NCI-H2227 (cell line): ENCODE measurements around the gene SMPD4.
"Not testable (repeated sequence)": the region's sequence is repeated elsewhere in the genome, so short reads cannot be mapped to it uniquely, and the experiment has no call there.

Source experiments
- DNase-seq: peaks from one replicate; lab custom pipeline; 2025; ENCODE audit not compliant: unreplicated experiment; lab: John Stamatoyannopoulos, UW

SMPD4 gene

DNA sequence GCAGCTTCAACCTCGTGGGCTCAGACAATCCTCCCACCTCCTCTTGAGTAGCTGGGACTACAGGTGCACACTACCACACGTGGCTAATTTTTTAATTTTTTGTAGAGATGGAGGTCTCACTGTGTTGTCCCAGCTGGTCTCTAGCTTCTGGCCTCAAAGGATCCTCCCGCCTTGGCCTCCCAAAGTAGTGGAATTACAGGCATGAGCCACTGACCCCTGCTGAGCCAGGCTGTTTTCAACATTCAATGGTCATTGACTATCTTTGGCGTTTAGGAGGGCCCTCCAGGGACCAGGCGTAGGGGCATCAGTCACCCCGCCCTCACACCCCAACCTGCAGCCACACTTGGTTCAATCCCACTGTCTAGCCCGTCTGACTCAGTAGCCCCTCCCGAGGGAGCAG is 5.9 kb upstream of the SMPD4 start:
- DNase-seq = no peak

DNA sequence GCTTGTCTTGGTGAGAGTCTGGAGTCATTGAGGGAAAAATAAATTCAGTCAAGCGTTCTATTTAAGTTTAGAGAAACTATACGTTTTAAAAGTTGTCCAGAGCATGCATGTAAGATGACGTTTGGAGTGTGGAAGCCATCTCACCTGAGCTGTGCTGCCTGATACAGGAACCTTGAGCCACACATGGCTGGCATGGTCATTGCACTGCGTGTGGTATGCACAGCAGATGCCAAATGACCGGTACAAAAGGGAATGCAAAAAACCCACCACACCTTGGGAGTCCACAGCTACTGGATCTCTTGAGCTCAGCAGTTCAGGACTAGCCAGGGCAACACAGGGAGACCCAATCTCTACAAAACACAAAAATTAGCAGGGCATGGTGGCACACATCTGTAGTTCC is 5.0 kb upstream of the SMPD4 start:
- no peak for DNase-seq

DNA sequence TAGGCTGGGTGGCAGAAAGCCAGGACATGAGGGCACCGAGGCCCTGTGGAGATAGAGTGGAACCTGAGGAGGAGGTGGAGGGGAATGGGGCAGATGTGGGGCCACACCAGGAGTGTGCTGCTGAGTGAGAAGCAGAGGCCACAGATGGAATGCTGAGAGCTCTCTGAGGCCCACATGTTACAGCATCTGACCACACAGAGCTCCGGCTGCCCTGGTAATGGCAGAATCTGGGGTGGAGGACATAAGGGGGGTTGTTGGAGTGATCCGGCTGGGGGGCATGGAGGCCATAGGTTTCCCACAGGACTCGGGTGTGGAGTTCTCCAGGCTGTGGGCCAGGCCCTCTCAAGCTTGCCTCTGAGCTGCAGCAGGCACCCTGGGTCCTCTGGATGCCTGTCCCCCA is 4.5 kb upstream of the SMPD4 start:
- no peak for DNase-seq

DNA sequence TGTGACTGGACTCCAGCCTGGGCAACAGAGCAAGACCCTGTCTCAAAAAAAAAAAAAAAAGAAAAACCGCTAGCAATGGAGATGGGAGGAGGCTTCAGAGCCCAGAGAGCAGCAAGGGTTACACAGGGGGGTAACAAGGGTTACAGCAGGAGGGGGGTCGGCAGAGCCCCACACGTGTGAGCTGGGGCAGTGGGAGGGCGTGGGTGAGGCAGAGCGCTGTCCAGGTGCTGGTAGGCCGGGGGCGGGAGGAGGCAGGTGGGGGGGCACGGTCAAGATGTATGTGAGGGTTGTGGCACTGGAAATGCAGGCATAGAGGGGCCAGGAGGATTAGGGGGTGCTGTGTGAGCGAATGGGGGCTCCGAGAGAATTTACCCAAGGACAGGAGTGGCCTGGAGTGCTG is 4.0 kb upstream of the SMPD4 start:
- no peak for DNase-seq

DNA sequence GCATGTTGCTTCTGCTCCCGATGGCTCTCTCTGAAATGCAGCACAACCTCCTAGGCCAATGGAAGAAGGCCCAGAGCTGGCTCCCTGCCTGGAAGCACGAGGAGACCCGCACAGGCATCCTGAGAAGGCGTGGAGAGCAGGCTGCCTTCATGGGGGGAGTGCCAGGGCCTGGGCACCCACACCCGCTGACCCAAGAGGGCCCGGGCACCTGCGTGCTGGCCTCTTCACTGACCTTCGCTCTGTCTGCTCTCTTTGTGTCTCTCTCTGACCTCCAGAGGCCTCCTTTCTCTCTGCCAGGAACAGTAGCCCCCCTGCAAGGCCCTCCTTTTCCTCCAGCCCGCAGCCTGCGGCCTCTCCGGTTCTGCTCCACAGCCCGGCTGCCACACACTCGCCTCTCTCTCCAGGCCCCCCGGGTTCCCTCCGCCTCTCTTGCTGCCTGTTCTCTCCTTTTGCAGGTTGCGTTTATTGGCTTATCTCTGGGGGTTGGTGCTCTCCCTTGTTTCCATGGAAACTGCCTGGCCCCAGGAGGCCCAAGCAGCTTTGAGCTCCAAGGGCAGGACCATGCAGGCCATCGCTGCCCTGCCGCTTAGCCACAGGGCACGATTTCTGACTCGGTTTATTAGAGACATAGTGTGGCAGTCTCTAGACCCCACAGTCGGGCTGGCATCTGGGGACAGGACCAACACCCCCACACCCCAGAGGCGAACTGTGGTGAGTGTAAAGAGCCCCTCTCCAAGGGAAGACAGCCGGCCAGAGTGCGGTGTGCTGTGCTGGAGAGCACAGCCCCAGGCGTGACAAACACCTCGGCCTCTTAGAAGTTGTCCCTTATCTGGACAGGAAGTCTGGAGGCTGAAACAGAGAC is 2.3 kb upstream of the SMPD4 start:
- DNase-seq = peak; percentile 82

DNA sequence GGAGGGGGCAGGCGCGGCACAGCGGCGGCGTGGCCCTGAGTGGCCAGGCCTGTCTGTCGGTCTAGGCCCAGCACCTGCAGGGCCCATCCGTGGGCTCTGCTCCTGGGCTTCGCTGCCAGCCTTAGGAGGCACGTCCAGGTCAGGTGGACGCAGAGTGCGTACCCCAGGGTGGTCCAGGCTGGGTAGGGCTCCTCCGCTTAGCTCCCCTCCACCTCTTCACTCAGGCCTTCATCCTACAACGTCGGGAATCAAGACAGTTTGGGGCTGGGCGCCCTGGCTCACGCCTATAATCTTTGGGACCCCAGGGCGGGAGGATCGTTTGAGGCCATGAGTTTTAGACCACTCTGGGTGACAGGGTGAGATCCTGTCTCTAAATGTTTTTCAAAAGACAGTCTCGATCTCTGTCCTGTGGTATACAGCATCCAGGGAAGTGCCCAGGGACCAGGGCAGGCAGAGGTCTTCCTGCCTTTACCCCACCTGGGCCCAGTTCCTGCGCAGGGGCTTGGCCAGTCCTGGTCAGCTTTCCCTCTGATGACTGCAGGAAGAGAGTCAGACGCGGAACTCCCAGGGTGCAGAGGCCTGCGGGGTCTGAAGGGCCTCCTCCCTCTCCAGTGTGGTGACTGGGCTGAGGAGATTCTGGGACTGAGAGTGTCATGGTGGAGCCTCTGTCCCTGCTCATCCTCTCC is 1.6 kb upstream of the SMPD4 start:
- DNase-seq = peak; percentile 31

DNA sequence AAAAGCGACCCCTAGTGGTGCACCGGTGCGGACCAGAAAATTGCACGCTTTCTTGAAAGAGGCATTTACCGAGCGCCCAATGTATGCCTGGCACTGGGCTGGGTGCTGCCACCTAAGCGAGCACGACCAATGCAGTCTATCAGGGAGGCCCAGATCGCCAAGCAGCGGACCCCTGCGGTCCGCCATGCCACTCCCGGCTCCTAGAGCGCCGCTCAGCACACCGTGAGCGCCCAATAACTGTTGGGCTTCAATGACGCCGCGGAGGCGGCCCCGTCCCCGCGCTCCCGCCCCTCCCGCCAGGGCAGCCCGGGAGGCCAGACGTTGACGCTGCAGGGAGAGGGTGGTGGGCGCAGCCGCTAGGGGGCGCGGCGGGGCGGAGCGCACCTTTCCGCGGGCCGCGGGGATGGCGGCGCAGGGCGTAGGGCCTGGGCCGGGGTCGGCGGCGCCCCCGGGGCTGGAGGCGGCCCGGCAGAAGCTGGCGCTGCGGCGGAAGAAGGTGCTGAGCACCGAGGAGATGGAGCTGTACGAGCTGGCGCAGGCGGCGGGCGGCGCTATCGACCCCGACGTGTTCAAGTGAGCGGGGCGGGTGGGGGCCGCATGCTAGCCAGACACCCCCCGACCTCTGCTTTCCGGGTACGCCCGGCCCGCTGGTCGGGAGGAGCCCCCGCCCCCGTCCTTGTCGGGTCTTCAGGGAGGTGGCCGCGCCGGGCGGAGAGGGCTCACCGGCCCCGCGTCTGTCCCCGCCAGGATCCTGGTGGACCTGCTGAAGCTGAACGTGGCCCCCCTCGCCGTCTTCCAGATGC is 679 bp upstream of the SMPD4 start, which contains the start of gene MZT2B:
Gene MZT2B (plus strand): TSS at position 383 of the 803 bp plus-strand sequence. CDS start 21 bp downstream, at position 404.
- DNase-seq = peak; percentile 97

DNA sequence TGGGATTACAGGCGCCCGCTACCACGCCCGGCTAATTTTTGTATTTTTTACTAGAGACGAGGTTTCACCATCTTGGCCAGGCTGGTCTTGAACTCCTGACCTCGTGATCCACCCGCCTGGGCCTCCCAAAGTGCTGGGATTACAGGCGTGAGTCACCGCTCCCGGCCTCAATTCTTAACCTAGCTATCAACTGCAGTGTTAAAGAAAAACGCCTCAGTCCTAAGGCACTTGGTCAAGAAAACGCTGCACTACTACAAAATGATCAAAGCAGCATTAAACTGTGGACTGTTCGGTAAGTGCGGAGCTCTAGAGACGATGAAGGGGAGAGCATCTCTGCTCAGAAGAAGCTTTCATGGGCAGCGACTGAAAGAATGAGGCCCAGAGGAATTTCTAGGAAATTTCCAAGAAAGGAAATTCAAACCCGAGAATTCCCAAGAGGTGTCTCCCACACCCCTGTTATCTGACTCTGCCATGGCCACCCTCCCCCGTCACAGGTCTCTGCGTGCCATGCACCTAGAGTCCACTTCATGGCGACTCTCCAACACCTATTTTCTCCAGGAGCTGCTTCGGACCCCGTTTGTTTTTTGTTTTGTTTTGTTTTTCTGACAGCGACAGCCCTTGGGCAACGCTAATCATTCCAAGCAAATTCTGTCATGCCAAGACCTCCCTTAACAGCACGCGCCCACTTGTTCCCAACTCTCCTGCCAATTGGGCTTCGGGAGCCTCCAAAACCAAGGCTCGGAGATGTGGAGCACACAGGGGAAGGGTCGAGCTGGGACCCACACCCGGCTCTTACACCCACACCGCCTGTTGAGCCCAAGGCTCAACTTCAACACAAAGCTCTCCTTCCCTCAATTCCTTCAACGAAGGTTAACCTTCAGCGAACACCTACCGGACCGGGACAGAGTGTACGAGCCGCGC is 738 bp downstream of the SMPD4 start:
- DNase-seq = not testable (repeated sequence)

DNA sequence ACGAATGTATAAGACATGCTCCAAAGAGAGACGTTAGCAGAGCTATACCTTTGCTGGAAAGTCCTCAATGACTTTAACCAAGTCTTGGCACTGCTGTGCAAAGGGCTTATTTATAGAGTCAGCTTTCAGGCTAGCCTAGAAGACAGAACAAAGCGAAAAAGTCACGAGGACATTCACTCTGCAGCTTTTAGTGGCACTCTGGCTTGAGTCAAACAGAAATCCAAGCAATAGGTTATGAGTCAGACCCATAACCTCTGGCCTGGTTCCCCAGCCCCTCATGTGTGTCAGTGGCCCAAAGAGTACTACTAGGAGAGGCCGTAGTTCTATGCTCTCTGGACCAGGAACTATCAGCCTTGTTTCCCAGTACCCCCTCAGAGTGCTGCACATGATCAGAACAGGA is 6.5 kb downstream of the SMPD4 start:
- DNase-seq = not testable (repeated sequence)

DNA sequence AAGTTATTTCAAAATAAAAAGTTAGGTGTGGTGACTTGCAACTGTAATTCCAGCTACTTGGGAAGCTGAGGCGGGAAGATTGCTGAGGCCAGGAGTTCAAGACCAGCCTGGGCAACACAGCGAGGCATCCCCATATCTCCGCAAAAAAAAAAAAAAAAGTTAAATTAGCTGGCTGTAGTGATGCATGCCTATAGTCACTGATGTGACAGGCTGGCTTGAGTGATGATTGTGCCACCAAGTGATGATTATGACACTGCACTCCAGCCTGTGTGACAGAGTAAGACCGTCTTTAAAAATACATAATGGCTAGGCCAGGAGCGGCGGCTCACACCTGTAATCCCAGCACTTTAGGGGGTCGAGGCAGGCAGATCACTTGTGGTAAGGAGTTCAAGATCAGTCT is 11.5 kb downstream of the SMPD4 start:
- DNase-seq = no peak

DNA sequence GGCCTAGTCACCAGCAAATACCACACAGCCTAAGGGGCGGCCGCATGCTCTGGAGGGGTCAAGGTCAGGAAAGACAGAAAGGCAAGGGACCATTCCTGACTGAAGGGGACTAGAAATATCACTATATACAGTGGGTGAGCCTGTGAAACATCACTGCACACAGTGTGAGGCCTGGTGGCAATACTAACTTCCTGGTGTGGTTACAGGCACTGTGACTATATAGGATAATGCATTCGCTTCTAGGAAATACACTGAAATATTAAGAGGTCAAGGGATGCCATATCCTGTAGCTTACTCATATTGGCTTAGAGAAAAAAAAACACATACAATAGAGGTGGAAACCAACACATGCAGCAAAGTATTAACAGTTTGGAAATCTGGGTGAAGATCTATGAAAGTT is 12.2 kb downstream of the SMPD4 start:
- DNase-seq = not testable (repeated sequence)

DNA sequence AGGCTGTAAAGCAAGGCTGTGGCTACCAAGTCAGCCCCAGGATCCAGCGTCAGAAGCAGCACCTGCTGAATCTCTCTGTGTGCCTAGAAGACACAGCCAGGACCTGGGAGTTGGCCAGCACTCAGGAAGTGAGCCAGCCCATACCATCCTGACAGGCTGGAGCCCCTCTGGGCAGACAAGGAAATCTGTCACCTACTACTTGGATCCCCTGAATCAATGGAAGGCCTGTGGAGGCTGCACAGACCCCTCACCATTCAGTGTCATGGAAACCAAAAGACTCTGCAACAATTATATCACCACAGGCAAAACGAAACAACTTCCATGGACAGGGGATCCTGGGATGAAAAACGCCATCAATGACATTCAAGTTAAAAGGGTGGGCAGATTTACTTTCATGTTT is 14.8 kb downstream of the SMPD4 start:
- DNase-seq = not testable (repeated sequence)

DNA sequence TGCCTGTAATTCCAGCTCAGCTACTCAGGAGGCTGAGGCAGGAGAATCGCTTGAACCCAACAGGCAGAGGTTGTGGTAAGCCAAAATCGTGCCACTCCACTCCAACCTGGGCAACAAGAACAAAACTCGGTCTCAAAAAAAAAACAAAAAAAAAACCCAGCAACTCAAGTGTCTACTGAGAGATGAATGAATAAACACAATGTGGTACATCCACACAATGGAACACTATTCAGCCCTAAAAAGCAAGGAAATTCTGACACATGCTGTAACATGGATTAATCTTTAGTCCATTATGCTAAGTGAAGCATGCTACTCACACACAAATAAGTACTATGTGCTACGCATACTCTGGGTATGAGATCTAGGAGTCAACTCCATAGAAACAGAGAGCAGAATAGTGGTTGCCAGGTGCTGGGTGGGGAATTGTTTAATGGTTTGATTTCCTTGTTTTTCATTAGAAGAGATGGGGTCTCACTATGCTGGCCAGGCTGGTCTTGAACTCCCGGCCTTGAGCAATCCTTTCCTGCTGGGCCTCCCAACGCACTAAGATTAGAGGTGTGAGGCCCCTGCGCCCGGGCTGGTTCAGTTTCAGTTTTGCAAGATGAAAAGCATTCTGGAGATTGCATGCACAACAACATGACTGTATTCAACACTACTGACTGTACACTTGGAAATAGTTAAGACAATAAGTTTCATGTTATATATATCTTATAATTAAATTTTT is 15.9 kb downstream of the SMPD4 start:
- no peak for DNase-seq

DNA sequence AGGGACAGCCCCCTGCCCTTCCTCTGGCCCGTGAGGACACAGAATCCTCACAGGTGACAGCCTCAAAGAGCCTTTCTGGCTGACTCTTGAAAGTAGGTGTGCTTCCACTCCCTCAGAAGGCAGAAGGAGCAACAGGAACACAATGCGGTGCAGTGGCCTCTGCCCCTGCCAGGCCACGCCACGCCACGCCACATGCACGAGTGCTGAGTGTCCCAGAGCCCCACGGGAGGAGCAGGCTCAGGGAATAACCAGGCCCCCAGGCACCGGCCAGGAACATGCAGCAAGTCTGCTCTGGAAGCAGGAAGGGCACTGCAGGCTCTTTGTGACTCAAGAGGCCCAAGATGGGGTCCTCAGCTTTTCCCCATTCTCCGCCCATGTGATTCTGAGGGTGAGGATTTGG is 18.4 kb downstream of the SMPD4 start:
- no peak for DNase-seq

DNA sequence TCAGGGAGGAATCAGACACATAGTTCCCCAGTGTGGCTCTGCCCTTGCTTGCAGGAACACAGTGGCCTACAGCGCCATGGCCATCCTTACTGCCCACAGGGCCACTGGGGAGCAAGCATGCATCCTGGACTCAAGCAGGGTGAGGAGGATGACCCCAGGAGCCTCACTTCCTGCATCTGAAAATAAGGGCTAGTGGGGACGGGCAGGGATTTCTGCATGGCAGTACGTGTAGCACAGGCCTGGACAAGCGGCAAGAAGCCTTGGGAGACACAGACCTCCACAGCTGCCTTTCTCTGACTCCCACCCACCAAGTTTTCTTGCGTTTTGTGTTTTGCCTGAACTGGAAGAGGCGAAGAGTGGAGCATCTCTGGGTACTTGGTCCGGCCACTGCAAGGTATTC is 18.9 kb downstream of the SMPD4 start:
- DNase-seq = not testable (repeated sequence)

DNA sequence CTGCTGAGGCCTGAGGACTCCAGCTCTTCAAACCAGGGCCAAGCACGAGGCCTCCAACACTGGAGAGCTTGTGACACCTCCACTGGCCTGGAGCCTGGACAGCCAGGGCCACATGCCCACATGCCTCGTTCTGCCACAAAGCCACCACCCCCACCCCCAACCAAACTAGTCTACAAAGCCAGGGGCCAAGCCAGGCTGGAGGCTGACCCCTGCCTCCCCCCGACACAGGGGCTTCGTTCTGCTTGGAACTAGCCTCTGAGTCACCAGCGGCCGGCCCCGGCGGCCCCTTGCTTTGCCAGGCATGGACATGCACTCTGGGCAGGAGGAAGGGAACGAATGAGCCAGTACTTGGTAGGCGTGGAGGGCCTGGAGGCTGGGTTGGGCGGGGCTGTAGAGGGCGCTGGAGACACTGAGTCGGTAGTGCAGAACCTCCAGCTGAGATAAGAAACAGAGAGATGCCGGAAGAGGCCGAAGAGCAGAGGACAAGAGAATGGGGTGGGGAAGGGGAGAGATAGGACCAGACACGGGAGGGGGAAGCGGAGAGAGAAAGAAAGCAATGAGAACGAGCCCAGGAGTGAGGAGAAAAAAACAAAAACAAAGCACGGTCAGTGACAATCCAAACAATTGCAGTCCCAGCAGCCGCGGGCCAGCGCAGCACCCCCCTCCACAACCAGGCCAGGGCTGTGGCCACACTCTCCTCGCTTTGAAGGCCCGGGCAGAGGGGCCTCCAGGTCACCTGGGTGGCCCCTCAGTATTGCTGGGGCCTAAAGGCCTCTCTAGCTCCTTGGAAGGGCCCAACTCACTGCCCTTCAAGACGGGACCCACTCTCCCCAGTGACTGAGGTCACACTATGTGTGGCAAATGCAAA is 20.3 kb downstream of the SMPD4 start:
- DNase-seq = not testable (repeated sequence)

DNA sequence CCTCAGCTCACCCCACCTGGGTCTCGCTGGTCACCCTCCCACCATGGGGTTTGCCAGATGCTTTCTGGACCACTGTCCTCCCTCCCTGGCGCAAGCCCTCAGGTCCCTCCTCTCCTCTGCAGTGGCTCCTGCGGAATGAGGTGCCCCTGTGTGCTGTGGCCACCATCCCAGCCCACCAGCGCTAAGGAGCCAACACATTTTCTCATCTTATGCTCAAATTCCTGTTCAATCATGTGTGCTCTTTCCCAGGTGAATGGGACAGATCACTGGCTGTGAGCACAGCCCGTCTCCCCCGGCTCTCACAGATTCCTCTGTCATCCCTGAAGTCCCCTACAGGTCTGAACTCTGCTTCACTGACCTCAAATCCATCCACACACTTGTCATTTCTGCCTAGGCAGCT is 21.3 kb downstream of the SMPD4 start:
- DNase-seq = no peak

DNA sequence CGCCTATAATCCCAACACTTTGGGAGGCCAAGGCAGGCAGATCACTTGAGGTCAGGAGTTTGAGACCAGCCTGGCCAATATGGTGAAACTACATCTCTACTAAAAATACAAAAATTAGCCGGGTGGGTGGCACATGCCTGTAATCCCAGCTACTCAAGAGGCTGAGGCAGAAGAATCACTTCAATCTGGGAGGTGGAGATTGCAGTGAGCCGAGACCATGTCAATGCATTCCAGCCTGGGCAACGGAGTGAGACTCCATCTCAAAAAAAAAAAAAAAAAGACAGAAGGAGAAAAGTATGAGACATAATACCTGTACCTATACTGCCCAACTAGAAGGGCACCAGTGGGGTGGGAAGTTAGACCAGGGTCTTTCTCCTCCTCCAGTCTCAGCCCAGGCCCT is 22.0 kb downstream of the SMPD4 start:
- not testable (repeated sequence) for DNase-seq

DNA sequence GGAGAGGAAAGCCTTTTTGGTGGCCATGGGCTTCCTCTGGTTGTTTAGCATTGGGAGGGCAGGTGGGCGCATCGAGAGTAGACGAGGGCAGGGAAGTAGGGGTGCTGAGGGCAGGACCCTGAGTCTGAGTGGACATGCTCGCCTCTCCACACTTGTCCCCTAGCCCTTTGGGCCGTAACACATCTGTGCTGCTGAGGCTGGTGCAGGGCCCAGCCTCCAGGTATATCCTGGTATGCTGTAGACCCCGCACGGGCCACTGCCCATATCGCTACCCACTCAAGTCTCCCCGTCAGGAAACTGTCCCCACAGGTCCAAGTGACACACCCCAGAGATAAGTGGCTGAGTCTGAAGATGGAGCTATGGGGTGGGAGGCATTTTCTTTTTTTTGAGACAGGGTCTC is 22.8 kb downstream of the SMPD4 start:
- DNase-seq = no peak
